HepG2 (cell line): ENCODE measurements around the gene FER1L5. TPM values are rescaled to one million over a fixed set of nuclear protein-coding genes. Genes with fewer than 3 reads are reported as not detected.
A peak's percentile ranks its signal among the peaks of the same experiment; 100 is the strongest.

ENCODE experiments used
- ATF1 ChIP-seq: IDR thresholded peaks from 2 replicates; pipeline ENCODE4 v1.6.1; 2016; ENCODE audit warnings: mild to moderate bottlenecking, control low read depth
- ATF2 ChIP-seq: sonication (generic); formaldehyde crosslinking; IDR thresholded peaks from 2 replicates; pipeline ENCODE4 v1.4.0; 2020; ENCODE audit warnings: missing genetic modification reagents
- BCL6 ChIP-seq: IDR thresholded peaks from 2 replicates; pipeline ENCODE4 v1.6.1; 2016; ENCODE audit warnings: missing genetic modification reagents, missing compliant biosample characterization
- DRAP1 ChIP-seq: IDR thresholded peaks from 2 replicates; pipeline ENCODE4 v1.6.1; 2016; ENCODE audit warnings: missing genetic modification reagents, missing compliant biosample characterization
- FIP1L1 ChIP-seq: fragments of 200-400 bp; formaldehyde crosslinking; IDR thresholded peaks from 2 replicates; pipeline ENCODE4 v1.6.1; 2018; ENCODE audit warnings: low read depth, mild to moderate bottlenecking, low read length, moderate library complexity, borderline replicate concordance; ENCODE audit not compliant: insufficient read depth
- GATAD1 ChIP-seq: IDR thresholded peaks from 2 replicates; pipeline ENCODE4 v1.6.1; 2016; ENCODE audit warnings: missing genetic modification reagents, missing compliant biosample characterization
- HOXA7 ChIP-seq: sonication (generic); formaldehyde crosslinking; IDR thresholded peaks from 2 replicates; pipeline ENCODE4 v1.8.1; 2022; ENCODE audit warnings: mild to moderate bottlenecking, missing genetic modification reagents, moderate library complexity
- MIXL1 ChIP-seq: IDR thresholded peaks from 2 replicates; pipeline ENCODE4 v1.6.1; 2016
- MXD3 ChIP-seq: IDR thresholded peaks from 2 replicates; pipeline ENCODE4 v1.6.1; 2016; ENCODE audit warnings: mild to moderate bottlenecking, missing biosample characterization, missing genetic modification reagents
- MXI1 ChIP-seq: IDR thresholded peaks from 3 replicates; pipeline ENCODE4 v1.6.1; 2012; ENCODE audit warnings: low read depth, low read length, inconsistent platforms, borderline replicate concordance
- NFRKB ChIP-seq: fragments of 450-650 bp; IDR thresholded peaks from 2 replicates; pipeline ENCODE4 v1.6.1; 2017
- RARA ChIP-seq: IDR thresholded peaks from 2 replicates; pipeline ENCODE4 v1.6.1; 2016; ENCODE audit warnings: missing genetic modification reagents, missing compliant biosample characterization
- RARG ChIP-seq: sonication (generic); formaldehyde crosslinking; IDR thresholded peaks from 2 replicates; pipeline ENCODE4 v1.4.0; 2020; ENCODE audit warnings: low read depth, mild to moderate bottlenecking, missing genetic modification reagents
- RBFOX2 ChIP-seq: fragments of 200-400 bp; formaldehyde crosslinking; IDR thresholded peaks from 2 replicates; pipeline ENCODE4 v1.6.1; 2017; ENCODE audit warnings: low read depth, mild to moderate bottlenecking, low read length
- RXRB ChIP-seq: IDR thresholded peaks from 2 replicates; pipeline ENCODE4 v1.6.1; 2016; ENCODE audit warnings: borderline replicate concordance, missing genetic modification reagents, missing compliant biosample characterization
- SALL1 ChIP-seq: sonication (generic); formaldehyde crosslinking; IDR thresholded peaks from 2 replicates; pipeline ENCODE4 v1.8.0; 2022; ENCODE audit warnings: mild to moderate bottlenecking, missing genetic modification reagents
- SAP130 ChIP-seq: IDR thresholded peaks from 2 replicates; pipeline ENCODE4 v1.6.1; 2016; ENCODE audit warnings: low read depth
- SIX1 ChIP-seq: sonication (generic); formaldehyde crosslinking; IDR thresholded peaks from 2 replicates; pipeline ENCODE4 v1.4.0; 2020; ENCODE audit warnings: missing genetic modification reagents, borderline replicate concordance
- SNAPC2 ChIP-seq: sonication (generic); formaldehyde crosslinking; IDR thresholded peaks from 2 replicates; pipeline ENCODE4 v1.8.1; 2022; ENCODE audit warnings: mild to moderate bottlenecking, missing genetic modification reagents
- SNRNP70 ChIP-seq: fragments of 200-400 bp; formaldehyde crosslinking; IDR thresholded peaks from 2 replicates; pipeline ENCODE4 v1.6.1; 2017; ENCODE audit warnings: mild to moderate bottlenecking, low read depth, low read length, moderate library complexity
- SOX5 ChIP-seq: IDR thresholded peaks from 2 replicates; pipeline ENCODE4 v1.6.1; 2016; ENCODE audit warnings: borderline replicate concordance
- TAF15 ChIP-seq: fragments of 200-400 bp; formaldehyde crosslinking; IDR thresholded peaks from one replicate; pipeline ENCODE4 v1.6.1; 2018; ENCODE audit warnings: mild to moderate bottlenecking, low read depth, low read length; ENCODE audit not compliant: poor library complexity, severe bottlenecking
- THAP11 ChIP-seq: IDR thresholded peaks from 2 replicates; pipeline ENCODE4 v1.6.1; 2016; ENCODE audit warnings: missing biosample characterization, missing genetic modification reagents
- YEATS2 ChIP-seq: sonication (generic); formaldehyde crosslinking; IDR thresholded peaks from 2 replicates; pipeline ENCODE4 v1.4.0; 2020; ENCODE audit warnings: missing genetic modification reagents, borderline replicate concordance
- ZBTB38 ChIP-seq: sonication (generic); formaldehyde crosslinking; IDR thresholded peaks from 2 replicates; pipeline ENCODE4 v1.5.1; 2020; ENCODE audit warnings: mild to moderate bottlenecking, missing genetic modification reagents
- ZFAT ChIP-seq: sonication (generic); formaldehyde crosslinking; conservative IDR thresholded peaks from 2 replicates; pipeline ENCODE4 v1.8.1; 2023; ENCODE audit warnings: missing genetic modification reagents, inconsistent platforms
- ZFP82 ChIP-seq: sonication (generic); formaldehyde crosslinking; IDR thresholded peaks from 2 replicates; pipeline ENCODE4 v1.5.1; 2020; ENCODE audit warnings: mild to moderate bottlenecking, missing genetic modification reagents, borderline replicate concordance
- ZFP91 ChIP-seq: sonication (generic); formaldehyde crosslinking; IDR thresholded peaks from 2 replicates; pipeline ENCODE4 v1.9.0; 2022; ENCODE audit warnings: missing genetic modification reagents, mild to moderate bottlenecking, borderline replicate concordance
- ZNF432 ChIP-seq: sonication (generic); formaldehyde crosslinking; IDR thresholded peaks from 2 replicates; pipeline ENCODE4 v1.5.0; 2020; ENCODE audit warnings: missing genetic modification reagents, mild to moderate bottlenecking, borderline replicate concordance
- ZNF570 ChIP-seq: sonication (generic); formaldehyde crosslinking; IDR thresholded peaks from 2 replicates; pipeline ENCODE4 v1.4.0; 2020; ENCODE audit warnings: mild to moderate bottlenecking, missing genetic modification reagents, borderline replicate concordance
- ZNF724P ChIP-seq: sonication (generic); formaldehyde crosslinking; IDR thresholded peaks from 2 replicates; pipeline ENCODE4 v1.8.0; 2022; ENCODE audit warnings: missing genetic modification reagents, borderline replicate concordance
- polyA plus RNA-seq, 8 experiments: library from polyadenylated mRNA; depleted of rRNA in 3 of 8; stranded (reverse) in 7 of 8; unstranded in 1 of 8; fragments of >200 nt; fragmentation: Illumina TruSeq in 4 of 8; extraction: Trizol in 4 of 8; gene quantifications; 2 replicates each; pipeline versions ENCODE4 v1.2.1 to v1.2.3, GENCODE V29; 2011 to 2016; ENCODE audit warnings: low read depth in 4 of 8, missing spikeins in 1 of 8, mixed read lengths in 1 of 8; ENCODE audit not compliant: insufficient read depth in 1 of 8
- total RNA-seq, 5 experiments: library from RNA; depleted of rRNA; stranded (reverse); fragments of >200 nt; fragmentation: Illumina TruSeq; extraction: Trizol; gene quantifications; 2 replicates each; pipeline ENCODE4 v1.2.3, GENCODE V29; 2016; ENCODE audit warnings: low read depth in 1 of 5

FER1L5 gene
- total and polyA plus RNA-seq, 2 of the 13 experiments (the other 11 are each of a cell fraction or from before 2014, with no cell fraction given) = 0.02 to 0.08 TPM

GRCh38 chr2:96715658-96716057, 73.1 kb downstream of the FER1L5 start (continued):
- TF ChIP-seq ATF2 (peak; percentile 93), RARA (peak; percentile 80), ZBTB38 (CRISPR knock-in tag) (no peak), DRAP1 (no peak; the same call in 1 of the 2 replicates), ZFP91 (CRISPR knock-in tag) (no peak), MXI1 (no peak), ZNF570 (CRISPR knock-in tag) (no peak), RBFOX2 (no peak), SNAPC2 (CRISPR knock-in tag) (no peak), ZNF724P (no peak), ZNF432 (CRISPR knock-in tag) (no peak), SNRNP70 (no peak), GATAD1 (CRISPR knock-in tag) (0 out of 2 replicates have a peak, but pooled peaks have one; percentile 36), MIXL1 (CRISPR knock-in tag) (0 out of 2 replicates have a peak, but pooled peaks have one; percentile 33), RARG (no peak), ZFP82 (no peak), TAF15 (no peak), SIX1 (peak; percentile 61; the same call in 1 of the 2 replicates), NFRKB (no peak), SOX5 (CRISPR knock-in tag) (peak; percentile 87), SAP130 (CRISPR knock-in tag) (peak; percentile 54), HOXA7 (CRISPR knock-in tag) (no peak), RXRB (0 out of 2 replicates have a peak, but pooled peaks have one; percentile 45), ZFAT (CRISPR knock-in tag) (no peak), THAP11 (CRISPR knock-in tag) (peak; percentile 75), BCL6 (peak; percentile 70), ATF1 (CRISPR knock-in tag) (peak; percentile 27; the same call in 1 of the 2 replicates), FIP1L1 (no peak), MXD3 (CRISPR knock-in tag) (no peak), YEATS2 (CRISPR knock-in tag) (0 out of 2 replicates have a peak, but pooled peaks have one; percentile 25), SALL1 (CRISPR knock-in tag) (peak; percentile 21; the same call in 1 of the 2 replicates)
